ENCODE measurements around the gene PHACTR1. TPM values are rescaled to one million over a fixed set of nuclear protein-coding genes. Genes with fewer than 3 reads are reported as not detected.
A peak's percentile ranks its signal among the peaks of the same experiment; 100 is the strongest.

PHACTR1 gene
- total RNA-seq, 4 donors from 2014 or later, result 1.5 to 3.6 (median 2.5) TPM

GRCh38 chr6:13215390-13215789 lies 498.8 kb downstream of the PHACTR1 start:
- no peak for TF ChIP-seq POLR2A (IDR thresholded peaks at IDR 0.05)
- no peak for TF ChIP-seq CTCF (IDR thresholded peaks at IDR 0.05)
- 89 to 95% methylated on average over 2 of the region's 2 CpGs for WGBS, 2 donors
- no peak for DNase-seq (ENCODE audit: low spot score in 2 of 2)
- intact Hi-C loops (cut with DNase I; ENCODE audit: low total_unique reads), result no loop called here
- H3K4me3 ChIP-seq (ENCODE audit: low read depth, poor library complexity, severe bottlenecking), result no peak overlapping the region

GRCh38 chr6:13216236-13217014 lies 499.9 kb downstream of the PHACTR1 start:
- intact Hi-C loops (cut with DNase I; ENCODE audit: low total_unique reads), result no loop called here
- WGBS, 2 donors, result 65 to 71% methylated on average over 2 of the region's 2 CpGs
- H3K4me3 ChIP-seq (ENCODE audit: low read depth, poor library complexity, severe bottlenecking), result no peak overlapping the region
- no peak for DNase-seq (ENCODE audit: low spot score in 2 of 2)
- TF ChIP-seq CTCF (IDR thresholded peaks at IDR 0.05), result no peak
- no peak for TF ChIP-seq POLR2A (IDR thresholded peaks at IDR 0.05)

GRCh38 chr6:13217206-13217905 lies 500.8 kb downstream of the PHACTR1 start:
- TF ChIP-seq CTCF (IDR thresholded peaks at IDR 0.05), result no peak
- TF ChIP-seq POLR2A (IDR thresholded peaks at IDR 0.05), result no peak
- intact Hi-C loops (cut with DNase I; ENCODE audit: low total_unique reads), result no loop called here
- H3K4me3 ChIP-seq (ENCODE audit: low read depth, poor library complexity, severe bottlenecking), result no peak overlapping the region
- 75% methylated on average over 4 of the region's 4 CpGs for WGBS, 2 donors
- DNase-seq (ENCODE audit: low spot score in 2 of 2), result peak in 1 of 2 donors; percentile 15

GRCh38 chr6:13220266-13220665 lies 503.7 kb downstream of the PHACTR1 start:
- WGBS, 2 donors, result 94 to 96% methylated on average over 3 of the region's 3 CpGs
- TF ChIP-seq CTCF (IDR thresholded peaks at IDR 0.05), result no peak
- no peak for TF ChIP-seq POLR2A (IDR thresholded peaks at IDR 0.05)
- intact Hi-C loops (cut with DNase I; ENCODE audit: low total_unique reads), result no loop called here

GRCh38 chr6:13222048-13222447 lies 505.5 kb downstream of the PHACTR1 start:
- TF ChIP-seq POLR2A (IDR thresholded peaks at IDR 0.05), result no peak
- TF ChIP-seq CTCF (IDR thresholded peaks at IDR 0.05), result no peak
- WGBS, 2 donors, result 94% methylated on average over 4 of the region's 4 CpGs
- intact Hi-C loops (cut with DNase I; ENCODE audit: low total_unique reads), result no loop called here

More at GRCh38 chr6:13220266-13220665, 503.7 kb downstream of the PHACTR1 start:
- no peak overlapping the region for H3K4me3 ChIP-seq (ENCODE audit: low read depth, poor library complexity, severe bottlenecking)
- DNase-seq (ENCODE audit: low spot score in 2 of 2), result peak in 1 of 2 donors; percentile 3

More at GRCh38 chr6:13222048-13222447, 505.5 kb downstream of the PHACTR1 start:
- no peak overlapping the region for H3K4me3 ChIP-seq (ENCODE audit: low read depth, poor library complexity, severe bottlenecking)
- DNase-seq (ENCODE audit: low spot score in 2 of 2), result no peak

Measured in lower leg skin (tissue), 4 donors.